Measurements from ENCODE around the gene CEP164. TPM values are rescaled to one million over a fixed set of nuclear protein-coding genes. Genes with fewer than 3 reads are reported as not detected.

CEP164 gene
- total RNA-seq, 1 donor from 2014 or later, result 28.6 TPM

GRCh38 chr11:117356126-117356890 is 28.7 kb downstream of the CEP164 start:
- H3K9me3 Mint-ChIP-seq (ENCODE audit: unreplicated experiment), result no peaks in the 10 kb centered on the region
- peaks cover 5% of the 10 kb centered on the region for H3K27me3 Mint-ChIP-seq (ENCODE audit: unreplicated experiment)
- no peaks in the 10 kb centered on the region for H3K4me1 Mint-ChIP-seq (ENCODE audit: unreplicated experiment)
- no peak for TF ChIP-seq CTCF (IDR thresholded peaks at IDR 0.05; ENCODE audit: unreplicated experiment)
- H3K27ac Mint-ChIP-seq (ENCODE audit: unreplicated experiment), result no peak overlapping the region
- no peak for DNase-seq (ENCODE audit: low spot score)
- peaks cover 24% of the 10 kb centered on the region for H3K36me3 Mint-ChIP-seq (ENCODE audit: low read depth, unreplicated experiment)
- H3K4me3 Mint-ChIP-seq (ENCODE audit: unreplicated experiment), result no peak overlapping the region

GRCh38 chr11:117361432-117361831 is 33.8 kb downstream of the CEP164 start:
- Mint-ChIP-seq H3K27me3 (ENCODE audit: unreplicated experiment) (no peaks in the 10 kb centered on the region), H3K36me3 (ENCODE audit: low read depth, unreplicated experiment) (peaks cover 32% of the 10 kb centered on the region), H3K27ac (ENCODE audit: unreplicated experiment) (no peak overlapping the region), H3K4me3 (ENCODE audit: unreplicated experiment) (no peak overlapping the region), H3K9me3 (ENCODE audit: unreplicated experiment) (no peaks in the 10 kb centered on the region), H3K4me1 (ENCODE audit: unreplicated experiment) (peaks cover 5% of the 10 kb centered on the region)
- TF ChIP-seq CTCF (IDR thresholded peaks at IDR 0.05; ENCODE audit: unreplicated experiment), result no peak
- DNase-seq (ENCODE audit: low spot score), result no peak

GRCh38 chr11:117366248-117366647 is 38.6 kb downstream of the CEP164 start:
- no peaks in the 10 kb centered on the region for H3K9me3 Mint-ChIP-seq (ENCODE audit: unreplicated experiment)
- no peak overlapping the region for H3K27ac Mint-ChIP-seq (ENCODE audit: unreplicated experiment)
- peaks cover 5% of the 10 kb centered on the region for H3K4me1 Mint-ChIP-seq (ENCODE audit: unreplicated experiment)
- TF ChIP-seq CTCF (IDR thresholded peaks at IDR 0.05; ENCODE audit: unreplicated experiment), result no peak
- H3K36me3 Mint-ChIP-seq (ENCODE audit: low read depth, unreplicated experiment), result peaks cover 43% of the 10 kb centered on the region
- H3K27me3 Mint-ChIP-seq (ENCODE audit: unreplicated experiment), result no peaks in the 10 kb centered on the region
- no peak overlapping the region for H3K4me3 Mint-ChIP-seq (ENCODE audit: unreplicated experiment)
- DNase-seq (ENCODE audit: low spot score), result no peak

GRCh38 chr11:117366875-117367274 is 39.2 kb downstream of the CEP164 start:
- Mint-ChIP-seq H3K9me3 (ENCODE audit: unreplicated experiment) (no peaks in the 10 kb centered on the region), H3K4me3 (ENCODE audit: unreplicated experiment) (no peak overlapping the region), H3K4me1 (ENCODE audit: unreplicated experiment) (peaks cover 5% of the 10 kb centered on the region), H3K36me3 (ENCODE audit: low read depth, unreplicated experiment) (peaks cover 37% of the 10 kb centered on the region), H3K27me3 (ENCODE audit: unreplicated experiment) (no peaks in the 10 kb centered on the region), H3K27ac (ENCODE audit: unreplicated experiment) (no peak overlapping the region)
- TF ChIP-seq CTCF (IDR thresholded peaks at IDR 0.05; ENCODE audit: unreplicated experiment), result no peak
- DNase-seq (ENCODE audit: low spot score), result no peak

- Mint-ChIP-seq H3K4me3 (ENCODE audit: unreplicated experiment) (no peak overlapping the region), H3K36me3 (ENCODE audit: low read depth, unreplicated experiment) (peaks cover 42% of the 10 kb centered on the region), H3K4me1 (ENCODE audit: unreplicated experiment) (peaks cover 5% of the 10 kb centered on the region), H3K27me3 (ENCODE audit: unreplicated experiment) (no peaks in the 10 kb centered on the region), H3K9me3 (ENCODE audit: unreplicated experiment) (no peaks in the 10 kb centered on the region), H3K27ac (ENCODE audit: unreplicated experiment) (no peak overlapping the region)
- DNase-seq (ENCODE audit: low spot score), result no peak
- TF ChIP-seq CTCF (IDR thresholded peaks at IDR 0.05; ENCODE audit: unreplicated experiment), result no peak
Measured at GRCh38 chr11:117369534-117369933, 41.9 kb downstream of the CEP164 start.
